ENCODE measurements around the gene ZKSCAN3. TPM values are rescaled to one million over a fixed set of nuclear protein-coding genes. Genes with fewer than 3 reads are reported as not detected.
"Not testable (repeated sequence)": the region's sequence is repeated elsewhere in the genome, so short reads cannot be mapped to it uniquely, and the experiment has no call there.

Gene ZKSCAN3
- total RNA-seq, 1 experiment from 2014 or later = 2.7 TPM

GRCh38 chr6:28356666-28357020, 6.9 kb downstream of the ZKSCAN3 start:
- intact Hi-C loops (cut with micrococcal nuclease) = loop anchor here (1.0 to 5.0 kb wide), 5 partner anchors 89 to 454 kb away; partner anchors contain the start of genes ZSCAN26 and ZSCAN9
- no TSS peak for BruUV-seq (replicated peaks)
- H3K36me3 Mint-ChIP-seq (ENCODE audit: insufficient read depth, unreplicated experiment) = peaks cover 15% of the 10 kb centered on the region
- CTCF ChIA-PET = interaction anchor here (0.8 to 5.5 kb wide), 29 partner anchors 15 to 520 kb away, joined by 3 to 35 read pairs (median 5); partner anchors contain the start of genes PGBD1, ZKSCAN8, ZSCAN16 and ZSCAN26
- TF ChIP-seq CTCF (IDR thresholded peaks at IDR 0.05; ENCODE audit: unreplicated experiment) = no peak
- peak overlapping the region; percentile 41 for H3K27ac Mint-ChIP-seq (ENCODE audit: low read depth, unreplicated experiment)
- peaks cover 12% of the 10 kb centered on the region for H3K4me1 Mint-ChIP-seq (ENCODE audit: insufficient read depth, unreplicated experiment)
- H3K27me3 Mint-ChIP-seq (ENCODE audit: insufficient read depth, unreplicated experiment) = no peaks in the 10 kb centered on the region
- POLR2A ChIA-PET = interaction anchor here (0.7 to 7.6 kb wide), 21 partner anchors 8 to 567 kb away, joined by 3 to 110 read pairs (median 6); partner anchors contain the start of genes PGBD1, TRIM27, ZKSCAN4 and ZKSCAN8
- H3K4me3 Mint-ChIP-seq (ENCODE audit: unreplicated experiment) = no peak overlapping the region
- H3K9me3 Mint-ChIP-seq (ENCODE audit: unreplicated experiment) = no peaks in the 10 kb centered on the region
- no peak for DNase-seq (ENCODE audit: unreplicated experiment)

- Mint-ChIP-seq H3K36me3 (ENCODE audit: insufficient read depth, unreplicated experiment) (peaks cover 18% of the 10 kb centered on the region), H3K27ac (ENCODE audit: low read depth, unreplicated experiment) (peak overlapping the region; percentile 41), H3K4me1 (ENCODE audit: insufficient read depth, unreplicated experiment) (peaks cover 12% of the 10 kb centered on the region), H3K4me3 (ENCODE audit: unreplicated experiment) (no peak overlapping the region), H3K27me3 (ENCODE audit: insufficient read depth, unreplicated experiment) (no peaks in the 10 kb centered on the region), H3K9me3 (ENCODE audit: unreplicated experiment) (no peaks in the 10 kb centered on the region)
- CTCF ChIA-PET = interaction anchor here (0.6 to 5.5 kb wide), 7 partner anchors 20 to 461 kb away, joined by 3 to 35 read pairs (median 5); partner anchors contain the start of gene ZSCAN26
- BruUV-seq (replicated peaks) = no TSS peak
- intact Hi-C loops (cut with micrococcal nuclease) = loop anchor here (2.0 to 5.0 kb wide), 3 partner anchors 90 to 455 kb away; partner anchors contain the start of genes ZSCAN26 and ZSCAN9
- TF ChIP-seq CTCF (IDR thresholded peaks at IDR 0.05; ENCODE audit: unreplicated experiment) = no peak
- peak; percentile 40 for DNase-seq (ENCODE audit: unreplicated experiment)
- POLR2A ChIA-PET = interaction anchor here (1.3 to 5.0 kb wide), 10 partner anchors 14 to 567 kb away, joined by 4 to 71 read pairs (median 14); partner anchors contain the start of genes PGBD1, TRIM27, ZKSCAN4 and ZSCAN16
Measured at GRCh38 chr6:28357036-28357435, 7.3 kb downstream of the ZKSCAN3 start.

GRCh38 chr6:28359562-28359961, 9.8 kb downstream of the ZKSCAN3 start:
- BruUV-seq (replicated peaks); DNase-seq (ENCODE audit: unreplicated experiment); H3K4me3 Mint-ChIP-seq (ENCODE audit: unreplicated experiment); H3K27ac Mint-ChIP-seq (ENCODE audit: low read depth, unreplicated experiment); H3K9me3 Mint-ChIP-seq (ENCODE audit: unreplicated experiment); H3K27me3 Mint-ChIP-seq (ENCODE audit: insufficient read depth, unreplicated experiment); H3K4me1 Mint-ChIP-seq (ENCODE audit: insufficient read depth, unreplicated experiment): not testable (repeated sequence)
- ChIA-PET POLR2A (interaction anchor here (1.0 to 1.2 kb wide), 2 partner anchors 11 to 23 kb away, joined by 3 read pairs; no protein-coding TSS in a partner anchor), CTCF (interaction anchor here (0.6 to 5.3 kb wide), 3 partner anchors 23 to 214 kb away, joined by 3 to 35 read pairs (median 4); no protein-coding TSS in a partner anchor)
- intact Hi-C loops (cut with micrococcal nuclease) = loop anchor here (5.0 kb wide), 2 partner anchors 92 to 457 kb away; partner anchors contain the start of gene ZSCAN26
- H3K36me3 Mint-ChIP-seq (ENCODE audit: insufficient read depth, unreplicated experiment) = peaks cover 29% of the 10 kb centered on the region

- no TSS peak for BruUV-seq (replicated peaks)
- ChIA-PET CTCF (interaction anchor here (0.6 to 0.7 kb wide), 3 partner anchors 28 to 215 kb away, joined by 3 to 6 read pairs (median 4); no protein-coding TSS in a partner anchor), POLR2A (interaction anchor here (1.2 kb wide), 1 partner anchor 11 kb away, joined by 5 read pairs; no protein-coding TSS in a partner anchor)
- Mint-ChIP-seq H3K27me3 (ENCODE audit: insufficient read depth, unreplicated experiment) (no peaks in the 10 kb centered on the region), H3K4me3 (ENCODE audit: unreplicated experiment) (no peak overlapping the region), H3K9me3 (ENCODE audit: unreplicated experiment) (no peaks in the 10 kb centered on the region), H3K36me3 (ENCODE audit: insufficient read depth, unreplicated experiment) (peaks cover 29% of the 10 kb centered on the region), H3K27ac (ENCODE audit: low read depth, unreplicated experiment) (no peak overlapping the region), H3K4me1 (ENCODE audit: insufficient read depth, unreplicated experiment) (peaks cover 6% of the 10 kb centered on the region)
- TF ChIP-seq CTCF (IDR thresholded peaks at IDR 0.05; ENCODE audit: unreplicated experiment) = no peak
- intact Hi-C loops (cut with micrococcal nuclease) = no loop called here
- no peak for DNase-seq (ENCODE audit: unreplicated experiment)
Measured at GRCh38 chr6:28360961-28361360, 11.2 kb downstream of the ZKSCAN3 start.

DNA sequence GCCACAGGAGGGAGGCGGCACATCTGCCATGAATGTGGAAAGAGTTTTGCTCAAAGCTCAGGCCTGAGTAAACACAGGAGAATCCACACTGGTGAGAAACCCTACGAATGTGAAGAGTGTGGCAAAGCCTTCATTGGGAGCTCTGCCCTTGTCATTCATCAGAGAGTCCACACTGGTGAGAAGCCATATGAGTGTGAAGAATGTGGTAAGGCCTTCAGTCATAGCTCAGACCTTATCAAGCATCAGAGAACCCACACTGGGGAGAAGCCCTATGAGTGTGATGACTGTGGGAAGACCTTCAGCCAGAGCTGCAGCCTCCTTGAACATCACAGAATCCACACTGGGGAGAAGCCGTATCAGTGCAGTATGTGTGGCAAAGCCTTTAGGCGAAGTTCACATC, 15.8 kb downstream of the ZKSCAN3 start:
- H3K4me1 Mint-ChIP-seq (ENCODE audit: insufficient read depth, unreplicated experiment); H3K27ac Mint-ChIP-seq (ENCODE audit: low read depth, unreplicated experiment); H3K4me3 Mint-ChIP-seq (ENCODE audit: unreplicated experiment); DNase-seq (ENCODE audit: unreplicated experiment); CTCF ChIA-PET; BruUV-seq (replicated peaks); H3K9me3 Mint-ChIP-seq (ENCODE audit: unreplicated experiment); intact Hi-C loops (cut with micrococcal nuclease); H3K27me3 Mint-ChIP-seq (ENCODE audit: insufficient read depth, unreplicated experiment): not testable (repeated sequence)
- H3K36me3 Mint-ChIP-seq (ENCODE audit: insufficient read depth, unreplicated experiment) = peaks cover 23% of the 10 kb centered on the region
- POLR2A ChIA-PET = interaction anchor here (1.5 kb wide), 1 partner anchor 17 kb away, joined by 7 read pairs; no protein-coding TSS in a partner anchor
